K562 (cell line): ENCODE results near the gene XKR7. TPM values are rescaled to one million over a fixed set of nuclear protein-coding genes. Genes with fewer than 3 reads are reported as not detected.

ENCODE experiments used
- ARID1B ChIP-seq: fragments of 450-650 bp; IDR thresholded peaks from 2 replicates; pipeline ENCODE4 v1.6.1; 2016; ENCODE audit warnings: antibody characterized with exemption, mild to moderate bottlenecking, inconsistent platforms
- BHLHE40 ChIP-seq: IDR thresholded peaks from 2 replicates; pipeline ENCODE4 v1.6.1; 2011; ENCODE audit warnings: low read length, improper control_type of control experiment
- CAMTA2 ChIP-seq: fragments of 250-450 bp; sonication (Bioruptor Pico); conservative IDR thresholded peaks from 2 replicates; pipeline ENCODE4 v1.5.1; 2022
- CEBPB ChIP-seq: fragments of 450-650 bp; IDR thresholded peaks from 2 replicates; pipeline ENCODE4 v1.6.1; 2016; ENCODE audit warnings: missing genetic modification characterization, missing compliant biosample characterization
- DDX20 ChIP-seq: fragments of 450-650 bp; IDR thresholded peaks from 2 replicates; pipeline ENCODE4 v1.6.1; 2016; ENCODE audit warnings: missing genetic modification characterization, low read depth, mild to moderate bottlenecking, missing compliant biosample characterization, moderate library complexity
- E2F1 ChIP-seq: sonication (generic); formaldehyde crosslinking; IDR thresholded peaks from 2 replicates; pipeline ENCODE4 v1.8.1; 2023; ENCODE audit warnings: mild to moderate bottlenecking, missing genetic modification reagents, moderate library complexity
- GTF2F1 ChIP-seq: IDR thresholded peaks from 2 replicates; pipeline ENCODE4 v1.6.1; 2011; ENCODE audit warnings: low read depth, low read length, improper control_type of control experiment
- KDM2B ChIP-seq: fragments of 250-450 bp; sonication (Bioruptor Pico); IDR thresholded peaks from 2 replicates; pipeline ENCODE4 v1.8.0; 2021; ENCODE audit warnings: mild to moderate bottlenecking, moderate library complexity
- NCOA1 ChIP-seq: fragments of 450-650 bp; IDR thresholded peaks from 2 replicates; pipeline ENCODE4 v1.6.1; 2016; ENCODE audit warnings: low read depth
- NELFE ChIP-seq: IDR thresholded peaks from 2 replicates; pipeline ENCODE4 v1.6.1; 2011; ENCODE audit warnings: mild to moderate bottlenecking; ENCODE audit not compliant: insufficient read depth, insufficient read length
- NFIC ChIP-seq: fragments of 450-650 bp; IDR thresholded peaks from 2 replicates; pipeline ENCODE4 v1.6.1; 2017; ENCODE audit warnings: mild to moderate bottlenecking, inconsistent platforms
- PURB ChIP-seq: sonication (generic); formaldehyde crosslinking; IDR thresholded peaks from 2 replicates; pipeline ENCODE4 v1.9.0; 2021; ENCODE audit warnings: low read depth, mild to moderate bottlenecking, missing genetic modification reagents
- RFX5 ChIP-seq: IDR thresholded peaks from 2 replicates; pipeline ENCODE4 v1.6.1; 2011; ENCODE audit warnings: low read depth, mild to moderate bottlenecking, improper control_type of control experiment, low read length
- SRSF1 ChIP-seq: fragments of 200-400 bp; formaldehyde crosslinking; IDR thresholded peaks from 2 replicates; pipeline ENCODE4 v1.6.1; 2017; ENCODE audit warnings: mild to moderate bottlenecking, low read depth, low read length, moderate library complexity
- TRIM28 ChIP-seq: fragments of 450-650 bp; IDR thresholded peaks from 2 replicates; pipeline ENCODE4 v1.6.1; 2017
- ZFP36 ChIP-seq: fragments of 150-350 bp; IDR thresholded peaks from 2 replicates; pipeline ENCODE4 v1.6.1; 2018; ENCODE audit warnings: low read length, low read depth; ENCODE audit not compliant: partially characterized antibody
- ZFX ChIP-seq: sonication (generic); formaldehyde crosslinking; IDR thresholded peaks from 2 replicates; pipeline ENCODE4 v1.8.0; 2022; ENCODE audit warnings: mild to moderate bottlenecking, missing genetic modification reagents, moderate library complexity
- ZNF263 ChIP-seq: sonication (generic); formaldehyde crosslinking; IDR thresholded peaks from 2 replicates; pipeline ENCODE4 v1.8.0; 2022; ENCODE audit warnings: mild to moderate bottlenecking, missing genetic modification reagents, borderline replicate concordance
- ZNF507 ChIP-seq: conservative IDR thresholded peaks from 2 replicates; pipeline ENCODE4 v1.6.1; 2017; ENCODE audit warnings: missing genetic modification characterization, missing compliant biosample characterization
- ZNF707 ChIP-seq: fragments of 250-450 bp; sonication (Bioruptor Pico); conservative IDR thresholded peaks from 2 replicates; pipeline ENCODE4 v1.8.0; 2022; ENCODE audit warnings: inconsistent platforms, mild to moderate bottlenecking, moderate library complexity
- polyA plus RNA-seq, 8 experiments: library from polyadenylated mRNA; depleted of rRNA in 4 of 8; stranded (reverse) in 5 of 8; unstranded in 3 of 8; fragments of >200 nt; fragmentation: Nextera tagmentation in 2 of 8; fragmentation: Illumina TruSeq in 1 of 8; extraction: Ambion mirVana in 2 of 8; extraction: Trizol in 1 of 8; gene quantifications; 2 replicates each; pipeline versions ENCODE4 v1.2.1 to v1.2.3, GENCODE V29; 2011 to 2014; ENCODE audit warnings: inconsistent platforms in 1 of 8, missing spikeins in 1 of 8
- total RNA-seq, 7 experiments: library from RNA; depleted of rRNA in 6 of 7; stranded (reverse); fragments of >200 nt in 6 of 7; fragmentation: Illumina TruSeq in 2 of 7; extraction: Trizol in 2 of 7; gene quantifications; 2 replicates each; pipeline versions ENCODE4 v1.2.1 to v1.2.3, GENCODE V29; 2011 to 2021; ENCODE audit warnings: low replicate concordance in 1 of 7
- TF ChIP-seq, protein P1 (sequence below): fragments of 450-650 bp; formaldehyde crosslinking; IDR thresholded peaks from 2 replicates; pipeline ENCODE4 v1.4.0; 2022; ENCODE audit warnings: mild to moderate bottlenecking, moderate library complexity
- TF ChIP-seq, protein P2 (sequence below): fragments of 250-450 bp; sonication (Bioruptor Pico); IDR thresholded peaks from 2 replicates; pipeline ENCODE4 v1.4.0; 2020; ENCODE audit warnings: mild to moderate bottlenecking, moderate library complexity
- TF ChIP-seq, protein P3 (sequence below): IDR thresholded peaks from 3 replicates; pipeline ENCODE4 v1.6.1; 2011; ENCODE audit warnings: borderline replicate concordance, mild to moderate bottlenecking; ENCODE audit not compliant: insufficient read length, insufficient read depth

Gene XKR7
- total and polyA plus RNA-seq, 9 of the 15 experiments (the other 6 are each of a cell fraction or from before 2014, with no cell fraction given): 0.02 TPM; not detected in 8

GRCh38 chr20:32036716-32037485 is 69.0 kb downstream of the XKR7 start (continued):
- TF ChIP-seq KDM2B (CRISPR knock-in tag): no peak
- TF ChIP-seq ZNF707 (CRISPR knock-in tag): no peak
- TF ChIP-seq, protein P1, sequence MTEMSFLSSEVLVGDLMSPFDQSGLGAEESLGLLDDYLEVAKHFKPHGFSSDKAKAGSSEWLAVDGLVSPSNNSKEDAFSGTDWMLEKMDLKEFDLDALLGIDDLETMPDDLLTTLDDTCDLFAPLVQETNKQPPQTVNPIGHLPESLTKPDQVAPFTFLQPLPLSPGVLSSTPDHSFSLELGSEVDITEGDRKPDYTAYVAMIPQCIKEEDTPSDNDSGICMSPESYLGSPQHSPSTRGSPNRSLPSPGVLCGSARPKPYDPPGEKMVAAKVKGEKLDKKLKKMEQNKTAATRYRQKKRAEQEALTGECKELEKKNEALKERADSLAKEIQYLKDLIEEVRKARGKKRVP (CRISPR knock-in tag): peak; percentile 97
- no peak for TF ChIP-seq ZNF507 (tag)
- TF ChIP-seq, protein P2, sequence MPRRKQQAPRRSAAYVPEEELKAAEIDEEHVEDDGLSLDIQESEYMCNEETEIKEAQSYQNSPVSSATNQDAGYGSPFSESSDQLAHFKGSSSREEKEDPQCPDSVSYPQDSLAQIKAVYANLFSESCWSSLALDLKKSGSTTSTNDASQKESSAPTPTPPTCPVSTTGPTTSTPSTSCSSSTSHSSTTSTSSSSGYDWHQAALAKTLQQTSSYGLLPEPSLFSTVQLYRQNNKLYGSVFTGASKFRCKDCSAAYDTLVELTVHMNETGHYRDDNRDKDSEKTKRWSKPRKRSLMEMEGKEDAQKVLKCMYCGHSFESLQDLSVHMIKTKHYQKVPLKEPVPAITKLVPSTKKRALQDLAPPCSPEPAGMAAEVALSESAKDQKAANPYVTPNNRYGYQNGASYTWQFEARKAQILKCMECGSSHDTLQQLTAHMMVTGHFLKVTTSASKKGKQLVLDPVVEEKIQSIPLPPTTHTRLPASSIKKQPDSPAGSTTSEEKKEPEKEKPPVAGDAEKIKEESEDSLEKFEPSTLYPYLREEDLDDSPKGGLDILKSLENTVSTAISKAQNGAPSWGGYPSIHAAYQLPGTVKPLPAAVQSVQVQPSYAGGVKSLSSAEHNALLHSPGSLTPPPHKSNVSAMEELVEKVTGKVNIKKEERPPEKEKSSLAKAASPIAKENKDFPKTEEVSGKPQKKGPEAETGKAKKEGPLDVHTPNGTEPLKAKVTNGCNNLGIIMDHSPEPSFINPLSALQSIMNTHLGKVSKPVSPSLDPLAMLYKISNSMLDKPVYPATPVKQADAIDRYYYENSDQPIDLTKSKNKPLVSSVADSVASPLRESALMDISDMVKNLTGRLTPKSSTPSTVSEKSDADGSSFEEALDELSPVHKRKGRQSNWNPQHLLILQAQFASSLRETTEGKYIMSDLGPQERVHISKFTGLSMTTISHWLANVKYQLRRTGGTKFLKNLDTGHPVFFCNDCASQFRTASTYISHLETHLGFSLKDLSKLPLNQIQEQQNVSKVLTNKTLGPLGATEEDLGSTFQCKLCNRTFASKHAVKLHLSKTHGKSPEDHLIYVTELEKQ (CRISPR knock-in tag): no peak
- 0 out of 2 replicates have a peak, but pooled peaks have one; percentile 10 for TF ChIP-seq ARID1B
- no peak for TF ChIP-seq SRSF1
- no peak for TF ChIP-seq ZFX (CRISPR knock-in tag)
- TF ChIP-seq TRIM28: no peak
- peak; percentile 6 for TF ChIP-seq ZFP36
- TF ChIP-seq ZNF263: no peak
- TF ChIP-seq PURB (CRISPR knock-in tag): no peak
- TF ChIP-seq CAMTA2 (CRISPR knock-in tag): no peak
- no peak for TF ChIP-seq E2F1 (CRISPR knock-in tag)
- TF ChIP-seq NFIC: no peak
- TF ChIP-seq GTF2F1: no peak
- TF ChIP-seq NCOA1: no peak
- TF ChIP-seq BHLHE40: no peak
- peak; percentile 47; the same call in 1 of the 2 replicates for TF ChIP-seq CEBPB (tag)
- no peak for TF ChIP-seq RFX5
- no peak for TF ChIP-seq NELFE
- TF ChIP-seq, protein P3, sequence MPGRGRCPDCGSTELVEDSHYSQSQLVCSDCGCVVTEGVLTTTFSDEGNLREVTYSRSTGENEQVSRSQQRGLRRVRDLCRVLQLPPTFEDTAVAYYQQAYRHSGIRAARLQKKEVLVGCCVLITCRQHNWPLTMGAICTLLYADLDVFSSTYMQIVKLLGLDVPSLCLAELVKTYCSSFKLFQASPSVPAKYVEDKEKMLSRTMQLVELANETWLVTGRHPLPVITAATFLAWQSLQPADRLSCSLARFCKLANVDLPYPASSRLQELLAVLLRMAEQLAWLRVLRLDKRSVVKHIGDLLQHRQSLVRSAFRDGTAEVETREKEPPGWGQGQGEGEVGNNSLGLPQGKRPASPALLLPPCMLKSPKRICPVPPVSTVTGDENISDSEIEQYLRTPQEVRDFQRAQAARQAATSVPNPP: no peak
- no peak for TF ChIP-seq DDX20 (tag)
